NCI-H128 (cell line): ENCODE data around the gene ASIC3.
"Not testable (repeated sequence)": the region's sequence is repeated elsewhere in the genome, so short reads cannot be mapped to it uniquely, and the experiment has no call there.

Source experiments
- DNase-seq: peaks from one replicate; lab custom pipeline; 2025; ENCODE audit not compliant: unreplicated experiment; lab: John Stamatoyannopoulos, UW

ASIC3 gene

GRCh38 chr7:151047976-151048815 lies at the start of gene ASIC3:
Gene ASIC3, plus strand, starts transcription at chr7:151048531. Its CDS starts 355 bp downstream, at chr7:151048886.
- DNase-seq = no peak

DNA sequence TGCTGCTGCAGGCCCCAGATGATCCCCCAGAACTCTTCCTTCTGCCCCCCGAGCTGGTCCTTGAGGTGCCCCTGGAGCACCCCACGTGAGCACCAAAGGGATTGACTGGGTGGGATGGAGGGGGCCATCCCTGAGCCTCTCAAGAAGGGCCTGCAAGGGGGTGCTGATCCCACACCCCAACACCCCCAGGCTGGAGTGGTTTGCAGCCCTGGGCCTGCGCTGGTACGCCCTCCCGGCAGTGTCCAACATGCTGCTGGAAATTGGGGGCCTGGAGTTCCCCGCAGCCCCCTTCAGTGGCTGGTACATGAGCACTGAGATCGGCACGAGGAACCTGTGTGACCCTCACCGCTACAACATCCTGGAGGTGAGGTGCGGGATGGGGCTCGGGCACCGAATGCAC lies 49.3 kb upstream of the ASIC3 start:
- DNase-seq = no peak

DNA sequence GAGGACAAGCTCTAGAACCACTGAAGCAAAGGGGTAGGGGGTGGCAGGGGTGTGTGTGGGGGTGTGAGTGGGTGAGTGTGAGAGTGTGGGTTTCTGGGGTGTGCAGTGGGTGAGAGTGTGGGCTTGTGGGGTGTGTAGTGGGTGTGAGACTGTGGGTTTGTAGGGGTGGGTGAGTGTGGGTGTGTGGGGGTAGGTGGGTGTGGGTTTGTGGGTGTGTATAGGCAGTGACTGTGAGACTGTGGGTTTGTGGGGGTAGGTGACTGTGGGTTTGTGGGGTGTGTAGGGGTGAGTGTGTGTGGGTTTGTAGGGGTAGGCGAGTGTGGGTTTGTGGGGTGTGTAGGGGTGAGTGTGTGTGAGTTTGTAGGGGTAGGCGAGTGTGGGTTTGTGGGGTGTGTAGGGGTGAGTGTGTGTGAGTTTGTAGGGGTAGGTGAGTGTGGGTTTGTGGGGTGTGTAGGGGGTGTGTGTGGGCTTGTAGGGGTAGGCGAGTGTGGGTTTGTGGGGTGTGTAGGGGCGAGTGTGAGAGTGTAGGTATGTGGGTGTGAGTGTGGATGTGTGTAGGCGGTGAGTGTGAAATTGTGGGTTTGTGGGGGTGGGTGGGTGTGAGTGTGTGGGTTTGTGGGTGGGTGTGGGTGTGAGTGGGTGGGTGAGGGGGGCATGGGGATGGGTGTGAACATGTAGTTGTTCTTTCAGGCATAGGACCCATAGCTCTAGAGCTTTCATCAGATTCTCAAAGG lies 48.7 kb upstream of the ASIC3 start:
- DNase-seq = no peak

DNA sequence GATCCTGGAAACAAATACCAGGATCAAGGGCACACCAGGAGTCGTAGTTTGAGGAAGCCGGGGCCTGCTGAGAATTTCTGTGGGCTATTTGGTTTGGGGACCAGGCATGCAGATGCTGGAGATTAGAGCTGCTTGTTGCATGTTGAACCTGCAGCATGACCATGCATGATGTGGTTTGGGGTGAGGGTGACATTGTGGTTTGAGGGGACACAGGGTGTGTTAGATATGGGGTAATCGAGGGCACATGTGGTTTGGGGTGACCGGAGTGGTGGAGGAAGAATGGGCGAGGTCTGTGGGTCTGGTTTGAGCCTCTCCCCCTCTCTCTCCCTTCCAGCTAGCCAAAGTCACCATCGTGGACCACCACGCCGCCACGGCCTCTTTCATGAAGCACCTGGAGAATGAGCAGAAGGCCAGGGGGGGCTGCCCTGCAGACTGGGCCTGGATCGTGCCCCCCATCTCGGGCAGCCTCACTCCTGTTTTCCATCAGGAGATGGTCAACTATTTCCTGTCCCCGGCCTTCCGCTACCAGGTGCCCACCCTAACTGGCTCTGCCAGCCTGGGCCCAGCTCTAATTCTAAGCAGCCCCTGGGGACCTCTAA lies 47.3 kb upstream of the ASIC3 start:
- no peak for DNase-seq

- DNase-seq = no peak
Observed at GRCh38 chr7:151001546-151001945, 46.8 kb upstream of the ASIC3 start.

GRCh38 chr7:151003572-151003971 lies 44.8 kb upstream of the ASIC3 start:
- no peak for DNase-seq

GRCh38 chr7:151005566-151005965 lies 42.8 kb upstream of the ASIC3 start:
- DNase-seq = no peak

- DNase-seq = no peak
Observed at GRCh38 chr7:151006590-151007300, 41.6 kb upstream of the ASIC3 start.

DNA sequence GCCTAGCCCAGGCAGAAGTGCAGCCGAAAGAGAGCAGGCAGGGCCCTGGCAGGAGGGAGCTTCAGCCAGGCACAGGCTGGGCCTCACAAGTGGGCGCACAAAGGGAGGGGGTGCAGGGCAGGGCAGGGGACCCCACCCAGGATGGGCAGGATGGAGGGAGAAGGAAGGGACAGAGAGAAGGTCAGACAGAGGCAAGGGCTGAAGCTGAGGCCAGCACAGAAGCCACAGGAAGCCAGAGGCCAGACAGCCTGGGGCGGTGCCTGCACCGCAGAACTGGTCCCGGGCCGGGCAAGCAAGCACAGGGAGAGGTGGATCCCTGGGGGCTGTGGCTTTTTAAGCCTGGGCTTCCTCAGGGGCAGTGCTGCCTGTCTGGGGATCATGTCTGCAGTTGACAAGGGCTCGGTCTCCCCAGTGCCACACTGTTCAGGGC lies 40.8 kb upstream of the ASIC3 start:
- no peak for DNase-seq

GRCh38 chr7:151008143-151008510 lies 40.2 kb upstream of the ASIC3 start:
- no peak for DNase-seq

GRCh38 chr7:151008511-151009323 lies 39.6 kb upstream of the ASIC3 start:
- DNase-seq = no peak

GRCh38 chr7:151009327-151010036 lies 38.8 kb upstream of the ASIC3 start:
- no peak for DNase-seq

- DNase-seq = no peak
Observed at GRCh38 chr7:151010037-151010306, 38.4 kb upstream of the ASIC3 start.

DNA sequence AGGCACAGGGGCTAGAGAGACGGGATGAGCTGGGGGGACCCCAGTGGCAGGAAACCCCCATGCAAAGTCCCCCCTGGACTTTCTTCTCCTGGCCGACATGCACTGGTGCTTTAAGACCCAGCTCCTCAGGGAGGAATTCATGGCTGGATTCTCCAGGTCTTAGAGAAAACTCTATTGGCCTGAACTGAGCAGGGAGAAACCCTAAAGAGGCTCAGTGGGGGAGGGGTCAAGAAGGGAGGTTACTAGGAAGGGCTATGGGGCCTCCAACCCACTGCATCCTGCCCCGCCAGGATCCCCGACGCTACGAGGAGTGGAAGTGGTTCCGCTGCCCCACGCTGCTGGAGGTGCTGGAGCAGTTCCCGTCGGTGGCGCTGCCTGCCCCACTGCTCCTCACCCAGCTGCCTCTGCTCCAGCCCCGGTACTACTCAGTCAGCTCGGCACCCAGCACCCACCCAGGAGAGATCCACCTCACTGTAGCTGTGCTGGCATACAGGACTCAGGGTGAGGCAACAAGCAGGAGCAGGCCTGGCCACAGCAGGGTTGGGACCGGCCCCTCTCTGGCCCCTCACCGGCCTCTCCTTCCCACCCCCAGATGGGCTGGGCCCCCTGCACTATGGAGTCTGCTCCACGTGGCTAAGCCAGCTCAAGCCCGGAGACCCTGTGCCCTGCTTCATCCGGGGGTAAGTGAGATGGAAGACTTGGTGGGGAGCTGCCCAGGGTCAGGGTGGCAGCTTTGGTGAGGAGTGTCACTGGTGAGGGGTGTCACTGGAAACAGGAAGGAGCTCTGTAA lies 37.8 kb upstream of the ASIC3 start:
- no peak for DNase-seq

- no peak for DNase-seq
Observed at GRCh38 chr7:151011097-151011409, 37.3 kb upstream of the ASIC3 start.

DNA sequence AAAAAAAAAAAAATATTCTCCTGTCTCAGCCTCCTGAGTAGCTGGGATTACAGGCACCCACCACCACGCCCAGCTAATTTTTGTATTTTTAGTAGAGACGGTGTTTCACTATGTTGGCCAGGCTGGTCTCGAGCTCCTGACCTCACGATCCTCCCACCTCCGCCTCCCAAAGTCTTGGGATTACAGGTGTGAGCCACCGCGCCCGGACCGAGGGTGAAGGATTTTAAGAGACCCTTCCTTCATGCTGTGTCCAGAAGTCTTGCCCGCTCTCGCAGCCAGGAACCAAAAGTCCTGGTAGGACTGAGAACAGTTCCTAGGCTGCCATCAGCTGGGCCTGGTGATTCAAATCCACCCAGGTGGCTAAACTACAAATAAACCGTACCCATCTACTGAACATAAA lies 36.7 kb upstream of the ASIC3 start:
- not testable (repeated sequence) for DNase-seq

GRCh38 chr7:151012031-151012692 lies 36.2 kb upstream of the ASIC3 start:
- no peak for DNase-seq

- DNase-seq = no peak
Observed at GRCh38 chr7:151012911-151013347, 35.4 kb upstream of the ASIC3 start.

DNA sequence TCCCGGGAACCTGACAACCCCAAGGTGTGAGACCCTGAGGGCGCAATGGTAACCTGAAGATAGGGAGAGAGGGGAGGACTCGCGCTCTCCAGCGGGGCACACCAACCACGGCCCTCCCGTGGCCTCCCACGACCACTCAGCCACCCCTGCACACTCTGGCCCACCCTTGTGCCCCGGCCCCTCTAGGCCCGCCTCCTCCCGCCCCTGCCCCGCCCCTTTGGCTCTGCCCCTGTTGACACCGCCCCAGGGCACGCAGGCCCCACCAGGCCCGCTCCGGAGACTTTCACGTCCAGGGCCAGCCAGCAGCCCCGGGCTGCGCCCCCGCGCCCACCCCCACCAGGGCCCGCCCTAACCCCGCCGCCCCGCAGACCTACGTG lies 35.0 kb upstream of the ASIC3 start:
- DNase-seq = no peak
